Measurements from ENCODE around the gene SCAMP4.

Gene SCAMP4

DNA sequence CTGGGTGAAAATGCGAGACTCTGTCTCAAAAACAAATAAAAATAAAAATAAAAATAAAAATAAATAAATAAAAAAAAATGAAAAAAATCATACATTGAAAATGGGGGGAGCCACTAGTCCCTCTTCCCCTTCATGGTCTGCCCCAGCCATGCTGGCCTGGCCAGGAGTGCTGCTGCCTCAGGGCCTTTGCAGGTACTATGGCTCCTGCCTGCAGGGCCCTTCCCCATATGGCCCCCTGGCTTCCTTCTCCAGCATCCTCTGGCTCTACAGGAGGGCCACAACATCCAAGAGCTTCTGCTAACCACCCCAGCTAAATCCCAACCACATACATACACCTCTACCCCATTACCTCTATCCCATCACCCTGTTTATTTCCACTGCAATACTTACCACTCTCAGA, 15.3 kb upstream of the SCAMP4 start:
- H3K4ac ChIP-seq (ENCODE audit: low read depth, low read length), result no peak overlapping the region
- H3K4me1 ChIP-seq (ENCODE audit: control insufficient read depth, low read depth, low read length), result no peaks in the 10 kb centered on the region
- H3K9ac ChIP-seq (ENCODE audit: low read length), result no peak overlapping the region
- no peak overlapping the region for H2AK5ac ChIP-seq (ENCODE audit: low read length)
- H3K18ac ChIP-seq (ENCODE audit: low read length), result no peak overlapping the region
- no peak overlapping the region for H3K56ac ChIP-seq (ENCODE audit: low read length)
- DNase-seq, result no peak
- no peaks in the 10 kb centered on the region for H3K36me3 ChIP-seq (ENCODE audit: control insufficient read depth, insufficient read depth, low read length)
- H4K8ac ChIP-seq (ENCODE audit: low read depth, low read length), result no peak overlapping the region
- no peaks in the 10 kb centered on the region for H3K27me3 ChIP-seq (ENCODE audit: insufficient read depth, low read length, poor library complexity)
- H4K5ac ChIP-seq (ENCODE audit: low read length), result no peak overlapping the region
- no peak overlapping the region for H3K27ac ChIP-seq (ENCODE audit: low read depth, low read length)
- peaks cover under 1% of the 10 kb centered on the region for H3K79me1 ChIP-seq (ENCODE audit: low read length)
- H2BK15ac ChIP-seq (replicated peaks; ENCODE audit: low read depth), result no peak overlapping the region
- H2BK5ac ChIP-seq (ENCODE audit: low read length), result no peak overlapping the region
- peaks cover 1% of the 10 kb centered on the region for H3K79me2 ChIP-seq (ENCODE audit: control insufficient read depth, insufficient read depth, low read length)
- no peak overlapping the region for H3K4me2 ChIP-seq (ENCODE audit: low read length)
- H3K4me3 ChIP-seq (ENCODE audit: low read length), result no peak overlapping the region
- H2BK120ac ChIP-seq (ENCODE audit: low read depth, low read length), result no peak overlapping the region
- no CpG with 5 or more reads among the region's 1 CpG for WGBS (ENCODE audit: extremely low coverage, insufficient coverage, low lambda C conversion rate)
- no peak overlapping the region for H3K23ac ChIP-seq (ENCODE audit: low read length)

- WGBS (ENCODE audit: extremely low coverage, insufficient coverage, low lambda C conversion rate), result no CpG with 5 or more reads among the region's 17 CpGs
- no peak overlapping the region for H2AK5ac ChIP-seq (ENCODE audit: low read length)
- no peak overlapping the region for H3K9ac ChIP-seq (ENCODE audit: low read length)
- H3K4me1 ChIP-seq (ENCODE audit: control insufficient read depth, low read depth, low read length), result no peaks in the 10 kb centered on the region
- no peaks in the 10 kb centered on the region for H3K36me3 ChIP-seq (ENCODE audit: control insufficient read depth, insufficient read depth, low read length)
- no peaks in the 10 kb centered on the region for H3K79me1 ChIP-seq (ENCODE audit: low read length)
- no peak overlapping the region for H2BK5ac ChIP-seq (ENCODE audit: low read length)
- no peak overlapping the region for H3K56ac ChIP-seq (ENCODE audit: low read length)
- no peak overlapping the region for H4K8ac ChIP-seq (ENCODE audit: low read depth, low read length)
- no peak overlapping the region for H2BK120ac ChIP-seq (ENCODE audit: low read depth, low read length)
- H2BK15ac ChIP-seq (replicated peaks; ENCODE audit: low read depth), result no peak overlapping the region
- no peaks in the 10 kb centered on the region for H3K79me2 ChIP-seq (ENCODE audit: control insufficient read depth, insufficient read depth, low read length)
- no peak overlapping the region for H3K18ac ChIP-seq (ENCODE audit: low read length)
- no peak overlapping the region for H3K4me2 ChIP-seq (ENCODE audit: low read length)
- no peak overlapping the region for H3K4me3 ChIP-seq (ENCODE audit: low read length)
- H3K4ac ChIP-seq (ENCODE audit: low read depth, low read length), result no peak overlapping the region
- DNase-seq, result peak; percentile 60
- no peaks in the 10 kb centered on the region for H3K27me3 ChIP-seq (ENCODE audit: insufficient read depth, low read length, poor library complexity)
- H4K5ac ChIP-seq (ENCODE audit: low read length), result no peak overlapping the region
- no peak overlapping the region for H3K27ac ChIP-seq (ENCODE audit: low read depth, low read length)
- no peak overlapping the region for H3K23ac ChIP-seq (ENCODE audit: low read length)
Measured at GRCh38 chr19:1893791-1894190, 11.4 kb upstream of the SCAMP4 start.

- H3K79me2 ChIP-seq (ENCODE audit: control insufficient read depth, insufficient read depth, low read length), result no peaks in the 10 kb centered on the region
- H3K4ac ChIP-seq (ENCODE audit: low read depth, low read length), result no peak overlapping the region
- no peak overlapping the region for H2BK15ac ChIP-seq (replicated peaks; ENCODE audit: low read depth)
- WGBS (ENCODE audit: extremely low coverage, insufficient coverage, low lambda C conversion rate), result no CpG with 5 or more reads among the region's 13 CpGs
- DNase-seq, result no peak
- no peak overlapping the region for H4K8ac ChIP-seq (ENCODE audit: low read depth, low read length)
- no peak overlapping the region for H3K23ac ChIP-seq (ENCODE audit: low read length)
- H3K18ac ChIP-seq (ENCODE audit: low read length), result no peak overlapping the region
- no peaks in the 10 kb centered on the region for H3K4me1 ChIP-seq (ENCODE audit: control insufficient read depth, low read depth, low read length)
- H3K4me3 ChIP-seq (ENCODE audit: low read length), result no peak overlapping the region
- H2BK120ac ChIP-seq (ENCODE audit: low read depth, low read length), result no peak overlapping the region
- no peak overlapping the region for H3K4me2 ChIP-seq (ENCODE audit: low read length)
- no peaks in the 10 kb centered on the region for H3K79me1 ChIP-seq (ENCODE audit: low read length)
- H4K5ac ChIP-seq (ENCODE audit: low read length), result no peak overlapping the region
- H3K56ac ChIP-seq (ENCODE audit: low read length), result no peak overlapping the region
- H3K9ac ChIP-seq (ENCODE audit: low read length), result no peak overlapping the region
- no peak overlapping the region for H2AK5ac ChIP-seq (ENCODE audit: low read length)
- H2BK5ac ChIP-seq (ENCODE audit: low read length), result no peak overlapping the region
- H3K27me3 ChIP-seq (ENCODE audit: insufficient read depth, low read length, poor library complexity), result no peaks in the 10 kb centered on the region
- no peak overlapping the region for H3K27ac ChIP-seq (ENCODE audit: low read depth, low read length)
- H3K36me3 ChIP-seq (ENCODE audit: control insufficient read depth, insufficient read depth, low read length), result no peaks in the 10 kb centered on the region
Measured at GRCh38 chr19:1896508-1896907, 8.7 kb upstream of the SCAMP4 start.

DNA sequence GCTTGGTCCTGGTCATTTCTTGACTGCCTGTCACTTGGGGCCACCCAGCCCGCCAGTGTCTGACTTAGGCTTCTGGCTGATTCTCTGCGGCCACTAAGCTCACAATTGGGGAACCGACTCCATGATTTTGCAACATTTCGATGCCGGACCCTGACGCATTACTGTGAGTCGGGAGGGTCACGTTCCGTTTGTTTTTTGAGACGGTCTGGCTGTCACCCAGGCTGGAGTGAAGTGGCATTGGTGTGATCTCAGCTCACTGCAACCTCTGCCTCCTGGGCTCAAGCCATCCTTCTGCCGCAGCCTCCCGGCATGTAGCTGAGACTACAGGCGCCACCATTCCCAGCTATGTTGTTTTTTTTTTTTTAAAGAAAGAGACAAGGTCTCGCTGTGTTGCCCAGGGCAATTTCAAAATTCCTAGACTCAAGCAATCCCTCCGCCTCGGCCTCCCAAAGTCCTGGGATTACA, 3.2 kb upstream of the SCAMP4 start:
- Histone ChIP-seq H2BK120ac (ENCODE audit: low read depth, low read length) (no peak overlapping the region), H3K36me3 (ENCODE audit: control insufficient read depth, insufficient read depth, low read length) (no peaks in the 10 kb centered on the region), H3K27me3 (ENCODE audit: insufficient read depth, low read length, poor library complexity) (no peaks in the 10 kb centered on the region), H3K4me2 (ENCODE audit: low read length) (no peak overlapping the region), H2BK15ac (replicated peaks; ENCODE audit: low read depth) (no peak overlapping the region), H4K5ac (ENCODE audit: low read length) (no peak overlapping the region), H3K4ac (ENCODE audit: low read depth, low read length) (no peak overlapping the region), H3K18ac (ENCODE audit: low read length) (no peak overlapping the region), H2BK5ac (ENCODE audit: low read length) (no peak overlapping the region), H3K23ac (ENCODE audit: low read length) (no peak overlapping the region), H3K4me1 (ENCODE audit: control insufficient read depth, low read depth, low read length) (no peaks in the 10 kb centered on the region), H3K56ac (ENCODE audit: low read length) (no peak overlapping the region), H2AK5ac (ENCODE audit: low read length) (no peak overlapping the region), H3K79me1 (ENCODE audit: low read length) (peaks cover 4% of the 10 kb centered on the region), H3K27ac (ENCODE audit: low read depth, low read length) (no peak overlapping the region), H3K79me2 (ENCODE audit: control insufficient read depth, insufficient read depth, low read length) (peaks cover 8% of the 10 kb centered on the region), H3K4me3 (ENCODE audit: low read length) (no peak overlapping the region), H4K8ac (ENCODE audit: low read depth, low read length) (no peak overlapping the region), H3K9ac (ENCODE audit: low read length) (no peak overlapping the region)
- no peak for DNase-seq
- no CpG with 5 or more reads among the region's 16 CpGs for whole genome bisulfite sequencing (ENCODE audit: extremely low coverage, insufficient coverage, low lambda C conversion rate)

DNA sequence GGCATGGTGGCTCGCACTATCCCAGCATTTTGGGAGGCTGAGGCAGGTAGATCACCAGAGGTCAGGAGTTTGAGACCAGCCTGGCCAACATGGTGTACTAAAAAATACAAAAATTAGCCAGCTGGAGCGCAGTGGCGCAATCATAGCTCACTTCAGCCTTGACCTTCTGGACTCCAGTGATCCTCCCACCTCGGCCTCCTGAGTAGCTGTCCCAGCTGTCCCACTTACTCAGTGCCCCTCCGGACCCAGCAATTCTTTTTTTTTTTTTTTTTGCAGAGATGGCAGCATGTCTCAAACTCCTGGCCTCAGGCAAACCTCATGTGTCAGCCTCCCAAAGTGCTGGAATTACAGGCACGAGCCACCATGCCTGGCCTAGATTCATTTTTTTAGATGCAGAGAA, 2.3 kb upstream of the SCAMP4 start:
- Histone ChIP-seq H3K18ac (ENCODE audit: low read length) (no peak overlapping the region), H3K9ac (ENCODE audit: low read length) (no peak overlapping the region), H3K23ac (ENCODE audit: low read length) (no peak overlapping the region), H3K56ac (ENCODE audit: low read length) (no peak overlapping the region), H2AK5ac (ENCODE audit: low read length) (no peak overlapping the region), H4K8ac (ENCODE audit: low read depth, low read length) (no peak overlapping the region), H3K4me1 (ENCODE audit: control insufficient read depth, low read depth, low read length) (no peaks in the 10 kb centered on the region), H3K27ac (ENCODE audit: low read depth, low read length) (no peak overlapping the region), H3K4me2 (ENCODE audit: low read length) (no peak overlapping the region), H2BK15ac (replicated peaks; ENCODE audit: low read depth) (no peak overlapping the region), H3K79me1 (ENCODE audit: low read length) (peaks cover 4% of the 10 kb centered on the region), H2BK120ac (ENCODE audit: low read depth, low read length) (no peak overlapping the region), H2BK5ac (ENCODE audit: low read length) (no peak overlapping the region), H3K79me2 (ENCODE audit: control insufficient read depth, insufficient read depth, low read length) (peaks cover 17% of the 10 kb centered on the region), H3K4me3 (ENCODE audit: low read length) (no peak overlapping the region), H3K36me3 (ENCODE audit: control insufficient read depth, insufficient read depth, low read length) (no peaks in the 10 kb centered on the region), H3K27me3 (ENCODE audit: insufficient read depth, low read length, poor library complexity) (no peaks in the 10 kb centered on the region), H4K5ac (ENCODE audit: low read length) (no peak overlapping the region), H3K4ac (ENCODE audit: low read depth, low read length) (no peak overlapping the region)
- DNase-seq, result no peak
- WGBS (ENCODE audit: extremely low coverage, insufficient coverage, low lambda C conversion rate), result no CpG with 5 or more reads among the region's 6 CpGs

GRCh38 chr19:1904860-1905109, 414 bp upstream of the SCAMP4 start:
- peak overlapping the region; percentile 91 for H3K56ac ChIP-seq (ENCODE audit: low read length)
- peak overlapping the region; percentile 91 for H3K27ac ChIP-seq (ENCODE audit: low read depth, low read length)
- no peak overlapping the region for H2BK15ac ChIP-seq (replicated peaks; ENCODE audit: low read depth)
- no peak overlapping the region for H2BK5ac ChIP-seq (ENCODE audit: low read length)
- no peak overlapping the region for H4K8ac ChIP-seq (ENCODE audit: low read depth, low read length)
- H2AK5ac ChIP-seq (ENCODE audit: low read length), result no peak overlapping the region
- peak overlapping the region; percentile 19 for H3K4ac ChIP-seq (ENCODE audit: low read depth, low read length)
- DNase-seq, result no peak
- H4K5ac ChIP-seq (ENCODE audit: low read length), result no peak overlapping the region
- peaks cover 1% of the 10 kb centered on the region for H3K36me3 ChIP-seq (ENCODE audit: control insufficient read depth, insufficient read depth, low read length)
- H3K18ac ChIP-seq (ENCODE audit: low read length), result no peak overlapping the region
- H3K4me3 ChIP-seq (ENCODE audit: low read length), result no peak overlapping the region
- WGBS (ENCODE audit: extremely low coverage, insufficient coverage, low lambda C conversion rate), result no CpG with 5 or more reads among the region's 8 CpGs
- peak overlapping the region; percentile 76 for H3K9ac ChIP-seq (ENCODE audit: low read length)
- no peak overlapping the region for H3K23ac ChIP-seq (ENCODE audit: low read length)
- no peak overlapping the region for H2BK120ac ChIP-seq (ENCODE audit: low read depth, low read length)
- H3K4me2 ChIP-seq (ENCODE audit: low read length), result peak overlapping the region; percentile 75
- H3K4me1 ChIP-seq (ENCODE audit: control insufficient read depth, low read depth, low read length), result no peaks in the 10 kb centered on the region
- no peaks in the 10 kb centered on the region for H3K27me3 ChIP-seq (ENCODE audit: insufficient read depth, low read length, poor library complexity)
- H3K79me2 ChIP-seq (ENCODE audit: control insufficient read depth, insufficient read depth, low read length), result peaks cover 32% of the 10 kb centered on the region
- peaks cover 11% of the 10 kb centered on the region for H3K79me1 ChIP-seq (ENCODE audit: low read length)
